ENCODE data around the gene ADCY6.

Gene ADCY6

DNA sequence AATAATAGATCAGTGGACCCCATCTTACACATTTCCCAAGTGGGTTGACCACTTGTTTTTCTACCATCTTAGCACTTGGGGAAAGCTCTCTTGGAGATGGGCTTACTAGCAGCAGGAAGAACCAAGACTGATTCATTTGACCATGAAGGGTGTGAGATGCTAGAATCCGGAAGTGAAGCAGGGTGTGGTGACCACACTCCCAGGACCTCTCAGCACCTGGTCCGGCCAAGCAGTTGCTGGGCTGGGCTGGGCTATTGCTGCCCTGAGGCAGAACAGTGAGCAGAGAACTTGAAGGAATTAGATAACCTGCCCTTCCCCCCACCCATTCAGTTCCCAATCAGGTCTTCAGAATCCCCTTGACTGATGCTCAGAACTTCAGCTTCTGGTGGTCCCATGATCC lies 24.4 kb downstream of the ADCY6 start:
- Histone ChIP-seq H3K27me3 (ENCODE audit: insufficient read depth, low read length) (no peaks in the 10 kb centered on the region), H3K4me1 (ENCODE audit: insufficient read depth, low read length, severe bottlenecking) (no peaks in the 10 kb centered on the region), H3K4me3 (ENCODE audit: low read depth, low read length, poor library complexity, severe bottlenecking) (no peak overlapping the region), H3F3A (ENCODE audit: insufficient read depth, low read length) (no peaks in the 10 kb centered on the region), H3K9ac (ENCODE audit: low read length) (no peak overlapping the region), H3K36me3 (ENCODE audit: insufficient read depth, low read length) (no peaks in the 10 kb centered on the region), H3K27ac (ENCODE audit: low read depth, low read length, poor library complexity, severe bottlenecking) (no peak overlapping the region), H3K79me2 (ENCODE audit: insufficient read depth, low read length) (no peaks in the 10 kb centered on the region), H3K4me2 (ENCODE audit: low read length) (no peak overlapping the region), H4K20me1 (ENCODE audit: insufficient read depth, low read length) (no peaks in the 10 kb centered on the region), H3K9me3 (ENCODE audit: low read length) (no peaks in the 10 kb centered on the region), H3K9me2 (ENCODE audit: low read depth, low read length) (no peaks in the 10 kb centered on the region), H2AFZ (ENCODE audit: low read length) (no peak overlapping the region)
- TF ChIP-seq, protein P1, sequence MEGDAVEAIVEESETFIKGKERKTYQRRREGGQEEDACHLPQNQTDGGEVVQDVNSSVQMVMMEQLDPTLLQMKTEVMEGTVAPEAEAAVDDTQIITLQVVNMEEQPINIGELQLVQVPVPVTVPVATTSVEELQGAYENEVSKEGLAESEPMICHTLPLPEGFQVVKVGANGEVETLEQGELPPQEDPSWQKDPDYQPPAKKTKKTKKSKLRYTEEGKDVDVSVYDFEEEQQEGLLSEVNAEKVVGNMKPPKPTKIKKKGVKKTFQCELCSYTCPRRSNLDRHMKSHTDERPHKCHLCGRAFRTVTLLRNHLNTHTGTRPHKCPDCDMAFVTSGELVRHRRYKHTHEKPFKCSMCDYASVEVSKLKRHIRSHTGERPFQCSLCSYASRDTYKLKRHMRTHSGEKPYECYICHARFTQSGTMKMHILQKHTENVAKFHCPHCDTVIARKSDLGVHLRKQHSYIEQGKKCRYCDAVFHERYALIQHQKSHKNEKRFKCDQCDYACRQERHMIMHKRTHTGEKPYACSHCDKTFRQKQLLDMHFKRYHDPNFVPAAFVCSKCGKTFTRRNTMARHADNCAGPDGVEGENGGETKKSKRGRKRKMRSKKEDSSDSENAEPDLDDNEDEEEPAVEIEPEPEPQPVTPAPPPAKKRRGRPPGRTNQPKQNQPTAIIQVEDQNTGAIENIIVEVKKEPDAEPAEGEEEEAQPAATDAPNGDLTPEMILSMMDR (IDR thresholded peaks at IDR 0.05; ENCODE audit: low read length) = no peak
- no peak for TF ChIP-seq EZH2 (IDR thresholded peaks at IDR 0.05; ENCODE audit: borderline replicate concordance, low read length)

GRCh38 chr12:48758737-48759136 lies 30.2 kb downstream of the ADCY6 start:
- Histone ChIP-seq H3K4me1 (ENCODE audit: insufficient read depth, low read length, severe bottlenecking) (no peaks in the 10 kb centered on the region), H3K79me2 (ENCODE audit: insufficient read depth, low read length) (no peaks in the 10 kb centered on the region), H3K9me2 (ENCODE audit: low read depth, low read length) (no peaks in the 10 kb centered on the region), H4K20me1 (ENCODE audit: insufficient read depth, low read length) (no peaks in the 10 kb centered on the region), H3K4me3 (ENCODE audit: low read depth, low read length, poor library complexity, severe bottlenecking) (no peak overlapping the region), H3F3A (ENCODE audit: insufficient read depth, low read length) (no peaks in the 10 kb centered on the region), H3K27me3 (ENCODE audit: insufficient read depth, low read length) (no peaks in the 10 kb centered on the region), H3K9ac (ENCODE audit: low read length) (no peak overlapping the region), H3K4me2 (ENCODE audit: low read length) (no peak overlapping the region), H3K36me3 (ENCODE audit: insufficient read depth, low read length) (no peaks in the 10 kb centered on the region), H3K27ac (ENCODE audit: low read depth, low read length, poor library complexity, severe bottlenecking) (no peak overlapping the region), H2AFZ (ENCODE audit: low read length) (no peak overlapping the region), H3K9me3 (ENCODE audit: low read length) (no peaks in the 10 kb centered on the region)
- TF ChIP-seq EZH2 (IDR thresholded peaks at IDR 0.05; ENCODE audit: borderline replicate concordance, low read length) = no peak
- TF ChIP-seq, protein P1 (IDR thresholded peaks at IDR 0.05; ENCODE audit: low read length) = no peak

- no peak for TF ChIP-seq EZH2 (IDR thresholded peaks at IDR 0.05; ENCODE audit: borderline replicate concordance, low read length)
- TF ChIP-seq, protein P1 (IDR thresholded peaks at IDR 0.05; ENCODE audit: low read length) = peak; percentile 12; the same call in 1 of the 2 replicates
- Histone ChIP-seq H2AFZ (ENCODE audit: low read length) (no peak overlapping the region), H3K36me3 (ENCODE audit: insufficient read depth, low read length) (no peaks in the 10 kb centered on the region), H3F3A (ENCODE audit: insufficient read depth, low read length) (no peaks in the 10 kb centered on the region), H4K20me1 (ENCODE audit: insufficient read depth, low read length) (no peaks in the 10 kb centered on the region), H3K4me3 (ENCODE audit: low read depth, low read length, poor library complexity, severe bottlenecking) (no peak overlapping the region), H3K27ac (ENCODE audit: low read depth, low read length, poor library complexity, severe bottlenecking) (no peak overlapping the region), H3K4me2 (ENCODE audit: low read length) (no peak overlapping the region), H3K9me3 (ENCODE audit: low read length) (no peaks in the 10 kb centered on the region), H3K27me3 (ENCODE audit: insufficient read depth, low read length) (no peaks in the 10 kb centered on the region), H3K9ac (ENCODE audit: low read length) (no peak overlapping the region), H3K4me1 (ENCODE audit: insufficient read depth, low read length, severe bottlenecking) (no peaks in the 10 kb centered on the region), H3K79me2 (ENCODE audit: insufficient read depth, low read length) (no peaks in the 10 kb centered on the region), H3K9me2 (ENCODE audit: low read depth, low read length) (no peaks in the 10 kb centered on the region)
These were observed 30.7 kb downstream of the ADCY6 start for GRCh38 chr12:48758186-48758585.
